ENCODE results near the gene NRSN2. TPM values are rescaled to one million over a fixed set of nuclear protein-coding genes. Genes with fewer than 3 reads are reported as not detected.

NRSN2 gene
- total RNA-seq, 3 donors from 2014 or later, result 9.4 to 22.3 (median 21.8) TPM

- no peaks in the 10 kb centered on the region for H3K27me3 ChIP-seq
- H3K4me1 ChIP-seq, result peaks cover 0 to 4% of the 10 kb centered on the region in 2 donors
- DNase-seq (ENCODE audit: low spot score in 2 of 2), result no peak
- no peak for TF ChIP-seq CTCF (IDR thresholded peaks at IDR 0.05)
- intact Hi-C loops (cut with DNase I; ENCODE audit: low total_unique reads), result no loop called here
- H3K36me3 ChIP-seq, result no peaks in the 10 kb centered on the region
- no peaks in the 10 kb centered on the region for H3K9me3 ChIP-seq
- H3K27ac ChIP-seq, result peak overlapping the region in 1 of 2 donors; percentile 62
- H3K4me3 ChIP-seq, result no peak overlapping the region
These were observed 18.2 kb downstream of the NRSN2 start for GRCh38 chr20:364905-365794.

- Histone ChIP-seq H3K9me3 (no peaks in the 10 kb centered on the region), H3K4me1 (peaks cover 0 to 4% of the 10 kb centered on the region in 2 donors), H3K4me3 (no peak overlapping the region), H3K27ac (peak overlapping the region; percentile 36 to 62), H3K27me3 (no peaks in the 10 kb centered on the region), H3K36me3 (no peaks in the 10 kb centered on the region)
- intact Hi-C loops (cut with DNase I; ENCODE audit: low total_unique reads), result no loop called here
- no peak for TF ChIP-seq POLR2AphosphoS5 (IDR thresholded peaks at IDR 0.05)
- TF ChIP-seq CTCF (IDR thresholded peaks at IDR 0.05), result no peak
- no peak for TF ChIP-seq POLR2A (IDR thresholded peaks at IDR 0.05)
- DNase-seq (ENCODE audit: low spot score in 2 of 2), result no peak
These were observed 19.3 kb downstream of the NRSN2 start for GRCh38 chr20:366041-366718.

- peaks cover 4 to 7% of the 10 kb centered on the region in 2 donors for H3K4me1 ChIP-seq
- DNase-seq (ENCODE audit: low spot score in 2 of 2), result no peak
- no peak overlapping the region for H3K4me3 ChIP-seq
- H3K27me3 ChIP-seq, result no peaks in the 10 kb centered on the region
- H3K27ac ChIP-seq, result peak overlapping the region; percentile 52 to 83
- H3K9me3 ChIP-seq, result no peaks in the 10 kb centered on the region
- TF ChIP-seq CTCF (IDR thresholded peaks at IDR 0.05) (no peak), POLR2AphosphoS5 (IDR thresholded peaks at IDR 0.05) (no peak), POLR2A (IDR thresholded peaks at IDR 0.05) (no peak)
- no peaks in the 10 kb centered on the region for H3K36me3 ChIP-seq
- intact Hi-C loops (cut with DNase I; ENCODE audit: low total_unique reads), result no loop called here
These were observed 20.0 kb downstream of the NRSN2 start for GRCh38 chr20:366719-367485.

GRCh38 chr20:367486-367887, 20.6 kb downstream of the NRSN2 start:
- DNase-seq (ENCODE audit: low spot score in 2 of 2), result no peak

More at GRCh38 chr20:367486-367887, 20.6 kb downstream of the NRSN2 start:
- no peaks in the 10 kb centered on the region for H3K36me3 ChIP-seq
- no peak overlapping the region for H3K4me3 ChIP-seq
- intact Hi-C loops (cut with DNase I; ENCODE audit: low total_unique reads), result no loop called here
- H3K27me3 ChIP-seq, result no peaks in the 10 kb centered on the region
- H3K4me1 ChIP-seq, result peaks cover 4 to 8% of the 10 kb centered on the region in 2 donors
- TF ChIP-seq CTCF (IDR thresholded peaks at IDR 0.05) (no peak), POLR2A (IDR thresholded peaks at IDR 0.05) (no peak)
- no peaks in the 10 kb centered on the region for H3K9me3 ChIP-seq
- H3K27ac ChIP-seq, result peak overlapping the region; percentile 52 to 83
